Lower leg skin (tissue), 3 donors: ENCODE measurements around the gene CLIC1.

ENCODE experiments used
- POLR2A ChIP-seq, 2 donors: fragments of 450-650 bp; IDR thresholded peaks; one replicate each; pipeline ENCODE4 v1.6.1; 2016 to 2017; ENCODE audit warnings: antibody characterized with exemption in 2 of 2, mild to moderate bottlenecking in 1 of 2, moderate library complexity in 1 of 2
- TF ChIP-seq, protein P1 (sequence below), 3 donors: fragments of 450-650 bp; IDR thresholded peaks; one replicate each; pipeline ENCODE4 v1.5.1; 2016; ENCODE audit warnings: antibody characterized with exemption in 3 of 3, mild to moderate bottlenecking in 3 of 3, moderate library complexity in 2 of 3

DNA sequence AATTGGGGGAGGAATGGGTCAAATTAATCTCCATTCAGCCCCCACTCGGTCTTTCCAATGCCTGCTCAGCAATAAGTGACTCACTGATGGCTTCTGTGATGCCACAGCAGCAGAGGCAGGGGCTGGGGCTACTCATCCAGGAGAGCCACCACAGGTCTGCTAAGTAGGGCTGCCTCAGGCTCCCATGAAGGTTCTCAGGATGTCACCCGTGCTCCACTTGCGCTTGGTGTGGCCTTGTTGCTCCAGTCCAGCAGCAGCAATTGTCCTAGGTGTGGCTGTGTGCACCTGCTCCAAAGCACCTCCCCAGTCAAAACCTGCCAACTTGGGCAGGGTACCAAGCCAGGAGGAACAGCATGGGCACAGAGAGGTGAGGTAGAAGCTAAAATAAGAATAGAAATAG, 14.2 kb downstream of the CLIC1 start:
- TF ChIP-seq, protein P1, sequence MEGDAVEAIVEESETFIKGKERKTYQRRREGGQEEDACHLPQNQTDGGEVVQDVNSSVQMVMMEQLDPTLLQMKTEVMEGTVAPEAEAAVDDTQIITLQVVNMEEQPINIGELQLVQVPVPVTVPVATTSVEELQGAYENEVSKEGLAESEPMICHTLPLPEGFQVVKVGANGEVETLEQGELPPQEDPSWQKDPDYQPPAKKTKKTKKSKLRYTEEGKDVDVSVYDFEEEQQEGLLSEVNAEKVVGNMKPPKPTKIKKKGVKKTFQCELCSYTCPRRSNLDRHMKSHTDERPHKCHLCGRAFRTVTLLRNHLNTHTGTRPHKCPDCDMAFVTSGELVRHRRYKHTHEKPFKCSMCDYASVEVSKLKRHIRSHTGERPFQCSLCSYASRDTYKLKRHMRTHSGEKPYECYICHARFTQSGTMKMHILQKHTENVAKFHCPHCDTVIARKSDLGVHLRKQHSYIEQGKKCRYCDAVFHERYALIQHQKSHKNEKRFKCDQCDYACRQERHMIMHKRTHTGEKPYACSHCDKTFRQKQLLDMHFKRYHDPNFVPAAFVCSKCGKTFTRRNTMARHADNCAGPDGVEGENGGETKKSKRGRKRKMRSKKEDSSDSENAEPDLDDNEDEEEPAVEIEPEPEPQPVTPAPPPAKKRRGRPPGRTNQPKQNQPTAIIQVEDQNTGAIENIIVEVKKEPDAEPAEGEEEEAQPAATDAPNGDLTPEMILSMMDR (IDR thresholded peaks at IDR 0.05): no peak
- TF ChIP-seq POLR2A (IDR thresholded peaks at IDR 0.05): no peak
